ENCODE measurements around the gene PAFAH1B1.

Gene PAFAH1B1

GRCh38 chr17:2688351-2689342 is 95.2 kb downstream of the PAFAH1B1 start:
- no peak for TF ChIP-seq GABPA (IDR thresholded peaks at IDR 0.05; ENCODE audit: low read depth)
- TF ChIP-seq SPI1 (IDR thresholded peaks at IDR 0.05; ENCODE audit: borderline replicate concordance, low read depth) = no peak
- TF ChIP-seq CTCF (IDR thresholded peaks at IDR 0.05; ENCODE audit: insufficient read depth, low read length) = no peak
- TF ChIP-seq REST (IDR thresholded peaks at IDR 0.05; ENCODE audit: insufficient replicate concordance, low read depth) = no peak
- TF ChIP-seq POLR2AphosphoS5 (IDR thresholded peaks at IDR 0.05; ENCODE audit: low read depth) = 0 out of 2 replicates have a peak, but pooled peaks have one; percentile 10
- no peak for DNase-seq (ENCODE audit: low read depth in 1 of 2, low spot score in 1 of 2)
- Histone ChIP-seq H3K27me3 (ENCODE audit: insufficient read depth, poor library complexity, severe bottlenecking) (no peaks in the 10 kb centered on the region), H3K4me3 (replicated peaks; ENCODE audit: insufficient read depth, low read length) (no peak overlapping the region), H3K27ac (replicated peaks) (no peak overlapping the region)

GRCh38 chr17:2689411-2690164 is 96.1 kb downstream of the PAFAH1B1 start:
- TF ChIP-seq REST (IDR thresholded peaks at IDR 0.05; ENCODE audit: insufficient replicate concordance, low read depth) (no peak), CTCF (IDR thresholded peaks at IDR 0.05; ENCODE audit: insufficient read depth, low read length) (no peak)
- no peak for DNase-seq (ENCODE audit: low read depth in 1 of 2, low spot score in 1 of 2)
- Histone ChIP-seq H3K4me3 (replicated peaks; ENCODE audit: insufficient read depth, low read length) (no peak overlapping the region), H3K27me3 (ENCODE audit: insufficient read depth, poor library complexity, severe bottlenecking) (no peaks in the 10 kb centered on the region), H3K27ac (replicated peaks) (no peak overlapping the region)

GRCh38 chr17:2690165-2691068 is 97.0 kb downstream of the PAFAH1B1 start:
- no peaks in the 10 kb centered on the region for H3K27me3 ChIP-seq (ENCODE audit: insufficient read depth, poor library complexity, severe bottlenecking)
- H3K27ac ChIP-seq (replicated peaks) = no peak overlapping the region
- DNase-seq (ENCODE audit: low read depth in 1 of 2, low spot score in 1 of 2) = no peak
- no peak for TF ChIP-seq GABPA (IDR thresholded peaks at IDR 0.05; ENCODE audit: low read depth)
- H3K4me3 ChIP-seq (replicated peaks; ENCODE audit: insufficient read depth, low read length) = no peak overlapping the region
